BE2C (cell line): Measurements from ENCODE around the gene CFAP57.

Experiments used
- DNase-seq: peaks from one replicate; pipeline ENCODE4 v3.0.0-alpha.2; 2020
- H3K27me3 ChIP-seq: fragments of 250-450 bp; sonication (Bioruptor Pico); 2 replicates; pipeline ENCODE4 v1.5.1; 2020; ENCODE audit warnings: mild to moderate bottlenecking
- H3K36me3 ChIP-seq: fragments of 250-450 bp; sonication (Bioruptor Pico); 2 replicates; pipeline ENCODE4 v1.5.1; 2020; ENCODE audit warnings: mild to moderate bottlenecking
- H3K4me1 ChIP-seq: fragments of 250-450 bp; sonication (Bioruptor Pico); 2 replicates; pipeline ENCODE4 v1.5.1; 2020
- H3K4me3 ChIP-seq: 2 replicates; pipeline ENCODE4 v1.5.1; 2011; ENCODE audit warnings: low read depth, low read length
- H3K9me3 ChIP-seq: fragments of 250-450 bp; sonication (Bioruptor Pico); 2 replicates; pipeline ENCODE4 v1.5.1; 2020
- TF ChIP-seq, protein P1 (sequence below): IDR thresholded peaks from 2 replicates; pipeline ENCODE4 v1.5.1; 2012; ENCODE audit warnings: mild to moderate bottlenecking, low read depth, low read length

Gene CFAP57

DNA sequence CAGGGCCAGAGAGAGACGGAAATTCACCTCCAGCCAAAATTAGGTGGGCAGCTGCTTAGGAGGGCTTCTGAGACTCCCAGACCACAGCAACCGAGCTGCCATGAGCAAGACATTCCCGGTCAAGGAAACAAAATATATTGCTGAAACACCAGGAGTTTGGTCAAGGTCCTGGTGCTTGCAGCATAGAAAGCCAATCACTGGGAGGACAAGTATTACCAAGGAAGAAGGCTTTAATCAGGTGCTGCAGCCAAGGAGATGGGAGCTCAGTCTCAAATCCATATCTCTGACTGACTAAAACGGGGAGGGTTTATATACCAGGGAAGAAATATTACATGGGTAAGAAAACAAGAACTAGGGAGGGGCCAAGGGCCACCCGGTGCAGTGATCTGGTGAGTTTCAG lies 78.9 kb downstream of the CFAP57 start:
- H3K4me1 ChIP-seq, result no peaks in the 10 kb centered on the region
- no peak overlapping the region for H3K4me3 ChIP-seq
- TF ChIP-seq, protein P1, sequence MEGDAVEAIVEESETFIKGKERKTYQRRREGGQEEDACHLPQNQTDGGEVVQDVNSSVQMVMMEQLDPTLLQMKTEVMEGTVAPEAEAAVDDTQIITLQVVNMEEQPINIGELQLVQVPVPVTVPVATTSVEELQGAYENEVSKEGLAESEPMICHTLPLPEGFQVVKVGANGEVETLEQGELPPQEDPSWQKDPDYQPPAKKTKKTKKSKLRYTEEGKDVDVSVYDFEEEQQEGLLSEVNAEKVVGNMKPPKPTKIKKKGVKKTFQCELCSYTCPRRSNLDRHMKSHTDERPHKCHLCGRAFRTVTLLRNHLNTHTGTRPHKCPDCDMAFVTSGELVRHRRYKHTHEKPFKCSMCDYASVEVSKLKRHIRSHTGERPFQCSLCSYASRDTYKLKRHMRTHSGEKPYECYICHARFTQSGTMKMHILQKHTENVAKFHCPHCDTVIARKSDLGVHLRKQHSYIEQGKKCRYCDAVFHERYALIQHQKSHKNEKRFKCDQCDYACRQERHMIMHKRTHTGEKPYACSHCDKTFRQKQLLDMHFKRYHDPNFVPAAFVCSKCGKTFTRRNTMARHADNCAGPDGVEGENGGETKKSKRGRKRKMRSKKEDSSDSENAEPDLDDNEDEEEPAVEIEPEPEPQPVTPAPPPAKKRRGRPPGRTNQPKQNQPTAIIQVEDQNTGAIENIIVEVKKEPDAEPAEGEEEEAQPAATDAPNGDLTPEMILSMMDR, result no peak
- H3K27me3 ChIP-seq, result no peaks in the 10 kb centered on the region
- no peak for DNase-seq
- no peaks in the 10 kb centered on the region for H3K9me3 ChIP-seq
- no peaks in the 10 kb centered on the region for H3K36me3 ChIP-seq

DNA sequence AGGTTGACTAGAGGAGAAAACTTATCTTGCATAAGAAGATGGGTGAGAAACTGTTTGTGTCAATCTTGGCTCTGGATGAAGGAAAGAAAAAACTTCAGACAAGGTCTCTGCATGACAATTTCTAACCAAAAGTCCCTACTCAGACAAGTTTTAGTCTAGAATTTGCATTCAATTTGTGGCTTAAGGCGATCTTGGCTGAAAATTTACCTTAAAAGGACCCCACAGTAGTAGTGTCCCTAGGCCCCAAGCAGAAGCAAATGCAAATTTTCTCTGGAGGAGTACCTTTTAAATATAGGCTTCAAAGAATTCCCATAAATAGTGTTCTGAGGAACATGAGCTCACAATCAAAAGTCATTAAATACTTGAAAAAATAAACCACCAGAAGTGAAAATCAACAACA lies 80.1 kb downstream of the CFAP57 start:
- Histone ChIP-seq H3K27me3 (no peaks in the 10 kb centered on the region), H3K4me1 (no peaks in the 10 kb centered on the region), H3K9me3 (no peaks in the 10 kb centered on the region), H3K36me3 (no peaks in the 10 kb centered on the region), H3K4me3 (no peak overlapping the region)
- no peak for DNase-seq
- TF ChIP-seq, protein P1, result no peak

- H3K4me1 ChIP-seq, result no peaks in the 10 kb centered on the region
- no peak overlapping the region for H3K4me3 ChIP-seq
- H3K36me3 ChIP-seq, result no peaks in the 10 kb centered on the region
- H3K9me3 ChIP-seq, result no peaks in the 10 kb centered on the region
- no peaks in the 10 kb centered on the region for H3K27me3 ChIP-seq
- TF ChIP-seq, protein P1, result no peak
- DNase-seq, result no peak
Measured at GRCh38 chr1:43253173-43253572, 81.0 kb downstream of the CFAP57 start.

GRCh38 chr1:43253876-43254275 lies 81.7 kb downstream of the CFAP57 start:
- TF ChIP-seq, protein P1, result no peak
- H3K36me3 ChIP-seq, result no peaks in the 10 kb centered on the region
- no peak overlapping the region for H3K4me3 ChIP-seq
- H3K9me3 ChIP-seq, result no peaks in the 10 kb centered on the region
- H3K4me1 ChIP-seq, result no peaks in the 10 kb centered on the region
- H3K27me3 ChIP-seq, result no peaks in the 10 kb centered on the region
- no peak for DNase-seq

GRCh38 chr1:43255438-43256210 lies 83.5 kb downstream of the CFAP57 start:
- Histone ChIP-seq H3K36me3 (no peaks in the 10 kb centered on the region), H3K4me1 (no peaks in the 10 kb centered on the region), H3K9me3 (no peaks in the 10 kb centered on the region), H3K4me3 (no peak overlapping the region), H3K27me3 (no peaks in the 10 kb centered on the region)
- TF ChIP-seq, protein P1, result no peak
- DNase-seq, result no peak
